UCSD-AML1 (cell line): ENCODE results near the gene SEH1L.
"Not testable (repeated sequence)": the region's sequence is repeated elsewhere in the genome, so short reads cannot be mapped to it uniquely, and the experiment has no call there.

Source experiments
- DNase-seq: peaks from one replicate; lab custom pipeline; 2025; ENCODE audit not compliant: unreplicated experiment; lab: John Stamatoyannopoulos, UW

Gene SEH1L, protein sequence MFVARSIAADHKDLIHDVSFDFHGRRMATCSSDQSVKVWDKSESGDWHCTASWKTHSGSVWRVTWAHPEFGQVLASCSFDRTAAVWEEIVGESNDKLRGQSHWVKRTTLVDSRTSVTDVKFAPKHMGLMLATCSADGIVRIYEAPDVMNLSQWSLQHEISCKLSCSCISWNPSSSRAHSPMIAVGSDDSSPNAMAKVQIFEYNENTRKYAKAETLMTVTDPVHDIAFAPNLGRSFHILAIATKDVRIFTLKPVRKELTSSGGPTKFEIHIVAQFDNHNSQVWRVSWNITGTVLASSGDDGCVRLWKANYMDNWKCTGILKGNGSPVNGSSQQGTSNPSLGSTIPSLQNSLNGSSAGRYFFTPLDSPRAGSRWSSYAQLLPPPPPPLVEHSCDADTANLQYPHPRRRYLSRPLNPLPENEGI

GRCh38 chr18:12947285-12948049, at the start of gene SEH1L:
SEH1L (plus strand) TSS chr18:12948011; CDS start chr18:12948122, 111 bp downstream.
- DNase-seq = peak; percentile 99

- not testable (repeated sequence) for DNase-seq
Measured at GRCh38 chr18:12901208-12901607, 46.6 kb upstream of the SEH1L start.

- peak; percentile 76 for DNase-seq
Measured at GRCh38 chr18:12904012-12904516, 43.7 kb upstream of the SEH1L start.

DNA sequence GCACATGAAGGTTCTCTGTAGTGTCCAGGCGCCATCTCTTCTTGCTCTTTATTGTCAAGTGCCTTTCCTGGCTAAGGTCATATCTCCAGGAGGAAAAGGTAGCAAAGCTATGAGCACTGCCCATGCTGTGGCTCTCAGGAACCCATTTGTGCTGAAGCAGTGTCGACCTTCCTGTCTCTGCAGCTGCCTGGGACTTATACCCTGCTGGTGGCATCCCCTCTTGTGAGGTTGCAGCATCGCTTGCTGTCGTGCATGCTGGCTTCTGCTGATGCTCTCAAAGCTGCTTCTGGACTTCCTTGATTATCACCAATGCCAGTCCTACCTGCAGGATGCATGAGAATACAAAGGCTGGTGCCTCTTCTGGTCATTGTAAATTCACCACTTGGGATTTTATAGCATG, 41.7 kb upstream of the SEH1L start:
- no peak for DNase-seq

- no peak for DNase-seq
Measured at GRCh38 chr18:12906773-12907172, 41.0 kb upstream of the SEH1L start.

DNA sequence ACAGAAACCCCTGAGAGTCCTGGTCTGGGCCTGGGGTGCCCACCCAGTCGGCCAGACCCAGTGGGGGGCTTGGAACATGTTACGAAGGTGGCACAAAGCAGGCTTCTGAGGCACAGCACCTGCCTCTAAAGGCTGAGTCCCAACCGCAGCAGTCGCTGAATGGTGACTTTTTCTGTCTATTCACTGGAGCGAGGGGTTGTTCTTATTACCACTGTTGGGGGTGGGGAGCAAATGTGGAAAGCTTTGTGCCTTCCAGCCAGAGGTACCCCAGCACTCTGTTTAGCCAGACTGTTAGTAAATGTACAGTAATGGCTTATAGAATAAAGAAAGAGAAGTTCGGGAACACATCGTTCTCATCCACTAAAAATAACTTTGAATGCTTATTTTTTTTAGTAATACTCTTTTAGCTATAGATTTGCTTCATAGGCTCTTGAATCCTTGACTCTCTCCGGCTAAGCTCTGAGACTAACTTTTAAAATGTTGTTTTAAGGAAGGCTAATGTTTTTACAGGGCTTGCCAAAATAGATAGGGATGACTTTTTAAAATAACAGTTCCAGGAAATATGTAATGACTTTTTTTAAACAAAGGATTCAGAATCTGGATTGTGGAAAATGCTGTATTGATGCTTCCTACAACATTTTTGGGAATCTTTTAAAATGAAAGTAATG, 40.4 kb upstream of the SEH1L start:
- no peak for DNase-seq

DNA sequence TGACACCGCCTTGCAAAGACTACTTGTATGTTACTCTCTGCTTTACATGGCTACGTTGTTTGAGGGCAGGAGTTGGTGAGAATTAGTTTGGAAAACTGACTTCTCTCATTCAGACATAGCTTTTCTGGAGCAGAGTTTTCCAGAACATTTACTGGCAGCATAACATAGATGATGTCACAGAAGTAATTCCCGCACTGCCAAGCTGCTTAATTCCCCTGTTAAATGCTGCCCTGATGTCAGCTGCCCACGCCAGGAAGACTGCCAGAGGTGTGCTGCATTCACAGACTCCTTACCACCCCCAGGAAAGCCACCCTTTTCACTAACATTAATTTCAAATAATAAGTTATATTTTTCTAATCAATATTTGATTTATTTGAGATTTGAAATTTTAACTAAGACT, 39.1 kb upstream of the SEH1L start:
- no peak for DNase-seq

DNA sequence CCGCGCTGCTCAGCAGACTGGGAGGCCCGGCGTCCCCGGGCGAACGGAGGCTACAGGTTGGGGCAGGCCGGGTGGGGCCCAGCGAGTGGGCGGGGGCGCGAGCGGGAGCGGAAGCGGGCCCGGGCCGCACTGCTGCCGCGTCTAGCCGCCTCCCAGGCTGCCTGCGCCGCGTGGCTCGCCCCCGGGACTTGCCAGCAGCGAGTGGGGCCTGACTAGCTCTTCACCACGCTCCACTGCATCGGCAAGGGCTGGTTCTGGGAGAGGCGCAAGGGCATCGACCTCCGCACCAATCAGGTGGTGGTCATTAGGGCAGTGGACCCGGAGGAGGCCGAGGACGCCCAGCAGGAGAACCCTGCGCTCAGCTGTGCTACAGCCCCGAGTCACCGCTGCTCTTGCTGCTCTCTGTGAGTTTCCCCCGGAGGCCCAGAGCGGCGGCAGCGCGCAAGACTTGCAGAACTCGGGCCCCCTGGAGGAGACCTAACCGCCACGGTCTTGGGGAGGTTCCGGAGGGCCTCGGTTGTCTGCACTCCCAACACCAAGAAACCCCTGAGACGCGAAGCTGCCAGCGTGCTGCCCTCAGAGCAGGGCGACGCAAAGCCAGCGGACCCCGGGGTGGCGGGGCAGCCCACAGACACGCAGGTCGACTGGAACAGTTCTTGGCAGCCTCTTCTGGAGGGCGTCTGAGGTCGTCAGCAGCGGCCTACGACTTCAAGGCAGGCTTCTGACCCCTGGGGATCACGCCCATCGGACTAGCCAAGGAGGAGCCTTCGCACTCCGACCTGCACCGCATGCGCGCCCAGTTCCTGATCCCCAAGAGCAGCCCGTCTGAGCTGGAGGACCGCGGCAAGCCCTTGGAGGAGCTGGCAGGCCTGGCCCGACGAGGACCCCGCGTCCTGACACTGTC, 36.5 kb upstream of the SEH1L start:
- DNase-seq = no peak

DNA sequence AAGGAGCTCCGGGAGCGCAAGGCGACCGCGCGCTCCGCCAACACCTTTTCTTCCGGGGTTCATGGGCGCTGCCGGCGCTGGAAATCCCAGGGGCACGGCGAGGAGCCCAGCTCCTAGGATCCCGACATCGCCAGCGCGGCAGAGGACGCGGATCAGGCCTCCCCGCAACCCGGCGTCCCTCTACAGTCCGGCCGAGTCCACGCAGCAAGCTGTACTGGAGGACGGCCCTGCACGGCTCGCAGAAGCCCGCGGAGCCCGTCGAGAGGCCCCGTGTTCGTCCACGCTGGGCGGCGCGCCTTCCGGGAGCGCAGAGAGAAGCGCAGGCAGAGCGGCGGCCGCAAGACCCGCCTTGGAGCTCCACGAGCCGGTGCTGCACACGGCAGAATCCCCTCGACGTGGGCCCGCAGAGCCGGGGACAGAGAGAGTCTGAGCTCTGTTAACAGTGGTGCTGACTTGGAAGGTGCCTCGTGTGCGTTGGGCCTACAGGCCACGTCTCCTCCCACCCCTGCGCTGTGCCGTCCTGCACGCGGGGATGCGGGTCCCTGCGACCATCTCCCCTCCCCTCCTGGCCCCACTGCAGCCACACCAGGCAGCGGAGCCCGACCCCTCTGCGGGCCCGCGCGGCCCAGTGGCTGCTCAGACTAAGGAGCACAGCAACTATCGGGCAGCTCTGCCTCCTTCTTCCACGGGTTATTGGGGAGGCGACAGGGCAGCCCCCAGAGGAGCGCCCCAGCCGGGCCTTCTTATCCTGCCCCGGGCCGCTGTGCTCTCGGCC, 35.7 kb upstream of the SEH1L start:
- no peak for DNase-seq

GRCh38 chr18:12921178-12921577, 26.6 kb upstream of the SEH1L start:
- no peak for DNase-seq

DNA sequence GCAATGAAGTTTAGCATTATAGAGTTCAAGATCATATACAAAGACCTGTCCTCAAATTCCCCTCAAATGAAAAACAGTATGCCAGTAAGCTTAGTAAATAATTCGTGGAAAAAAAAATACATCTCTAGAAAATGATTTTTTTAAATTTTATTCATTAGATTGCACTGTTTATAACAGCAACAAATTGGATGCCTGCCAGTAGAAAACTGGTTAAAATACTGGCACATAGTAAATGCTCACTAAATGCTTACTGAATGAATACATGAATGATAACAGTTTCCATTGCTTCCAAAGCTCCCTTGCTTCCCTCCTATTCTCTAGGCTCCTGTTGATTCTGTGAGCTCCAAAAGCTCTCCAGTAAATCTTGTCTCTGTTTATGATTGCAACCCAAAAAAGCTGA, 25.5 kb upstream of the SEH1L start:
- no peak for DNase-seq

DNA sequence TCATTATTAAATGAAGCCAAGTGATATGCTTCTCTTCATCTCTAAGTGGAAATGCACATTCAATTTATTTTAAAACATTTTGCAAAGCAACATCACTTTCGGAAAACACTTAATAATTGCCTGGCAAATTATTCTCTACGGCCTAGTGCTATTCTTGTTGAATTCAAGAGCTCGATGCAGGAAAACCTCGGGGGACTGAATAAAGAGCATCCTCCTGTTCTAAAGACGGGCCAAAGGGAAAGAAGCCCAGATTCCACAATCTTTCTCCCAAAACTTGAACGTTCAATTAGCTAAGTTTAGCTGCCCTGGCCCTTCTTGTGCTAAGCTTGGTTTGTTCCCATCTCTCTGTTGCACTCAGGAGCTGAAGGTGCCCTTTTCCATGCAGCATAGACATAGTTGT, 23.2 kb upstream of the SEH1L start:
- no peak for DNase-seq

GRCh38 chr18:12928206-12928605, 19.6 kb upstream of the SEH1L start:
- DNase-seq = no peak

DNA sequence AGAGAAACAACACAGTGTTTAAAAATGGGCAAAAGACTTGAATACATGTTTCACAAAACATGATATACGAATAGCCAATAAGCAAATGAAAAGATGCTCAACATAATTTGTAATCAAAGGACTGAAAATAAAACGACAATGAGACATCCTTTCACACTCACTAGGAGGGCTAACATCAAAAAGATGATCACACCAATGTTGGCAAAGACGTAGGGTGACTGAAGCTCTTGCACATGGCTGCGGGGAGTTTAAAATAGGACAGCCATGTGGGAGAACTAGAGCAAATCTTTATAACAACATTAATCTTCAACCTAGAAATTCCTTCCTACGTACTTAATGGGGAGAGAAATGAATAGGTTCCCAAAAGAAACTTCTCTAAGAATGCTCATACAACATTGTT, 19.2 kb upstream of the SEH1L start:
- DNase-seq = no peak

GRCh38 chr18:12929477-12930083, 18.2 kb upstream of the SEH1L start:
- DNase-seq = no peak

DNA sequence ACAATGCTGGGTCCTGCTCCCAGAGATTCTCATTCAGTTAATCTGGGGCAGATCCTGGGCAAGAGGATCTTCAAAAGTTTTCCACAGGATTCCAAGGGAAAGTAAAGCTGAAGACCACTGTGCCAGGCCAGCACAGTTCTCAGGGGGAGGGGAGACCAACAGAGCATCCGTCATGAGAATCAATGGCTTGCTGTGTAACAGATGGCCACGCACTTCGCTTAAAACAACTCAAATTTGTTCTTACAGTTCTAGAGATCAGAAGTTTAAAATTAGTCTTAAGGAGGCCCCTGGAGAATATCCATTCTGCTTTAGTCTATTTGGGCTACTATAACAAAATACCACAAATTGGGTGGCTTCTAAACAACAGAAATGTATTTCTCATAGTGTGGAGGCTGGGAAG, 17.4 kb upstream of the SEH1L start:
- no peak for DNase-seq

- DNase-seq = no peak
Measured at GRCh38 chr18:12930908-12931307, 16.9 kb upstream of the SEH1L start.

- no peak for DNase-seq
Measured at GRCh38 chr18:12933327-12933726, 14.5 kb upstream of the SEH1L start.

GRCh38 chr18:12934454-12935071, 13.2 kb upstream of the SEH1L start:
- DNase-seq = peak; percentile 75
